Neural cell (in vitro differentiated cells): ENCODE data around the gene MYO18B. TPM values are rescaled to one million over a fixed set of nuclear protein-coding genes. Genes with fewer than 3 reads are reported as not detected.

ENCODE experiments used
- H2AFZ ChIP-seq: fragments of 200-600, 300-800 bp; sonication (generic), shearing (Covaris generic); 2 replicates; pipeline ENCODE4 v1.6.0; 2014; ENCODE audit warnings: low read depth, mild to moderate bottlenecking, antibody characterized with exemption, low read length, moderate library complexity
- H3F3A ChIP-seq: fragments of 200-600 bp; shearing (Covaris generic); 2 replicates; pipeline ENCODE4 v1.6.1; 2016; ENCODE audit warnings: mild to moderate bottlenecking, moderate library complexity, mixed read lengths, antibody characterized with exemption, low read length; ENCODE audit not compliant: insufficient read depth, poor library complexity, severe bottlenecking
- H3K27ac ChIP-seq: fragments of 200-600, 300-800 bp; sonication (generic), shearing (Covaris generic); 2 replicates; pipeline ENCODE4 v1.5.1; 2014; ENCODE audit warnings: mild to moderate bottlenecking, low read length, moderate library complexity
- H3K27me3 ChIP-seq: fragments of 300-800, 200-600 bp; sonication (generic), shearing (Covaris generic); 2 replicates; pipeline ENCODE4 v1.6.0; 2014; ENCODE audit warnings: mild to moderate bottlenecking, low read depth, low read length, moderate library complexity; ENCODE audit not compliant: insufficient read depth
- H3K36me3 ChIP-seq: fragments of 300-800, 200-600 bp; sonication (generic), shearing (Covaris generic); 2 replicates; pipeline ENCODE4 v1.5.1; 2014; ENCODE audit warnings: mild to moderate bottlenecking, antibody characterized with exemption, low read length, moderate library complexity; ENCODE audit not compliant: insufficient read depth
- H3K4me2 ChIP-seq: fragments of 300-800, 200-600 bp; sonication (generic), shearing (Covaris generic); 2 replicates; pipeline ENCODE4 v1.6.0; 2014; ENCODE audit warnings: mild to moderate bottlenecking, low read length
- H3K4me3 ChIP-seq: fragments of 300-800, 200-600 bp; sonication (generic), shearing (Covaris generic); 2 replicates; pipeline ENCODE4 v1.5.1; 2014; ENCODE audit warnings: mild to moderate bottlenecking, low read length, moderate library complexity
- H3K79me2 ChIP-seq: fragments of 200-600 bp; shearing (Covaris generic); replicated peaks from 2 replicates; pipeline ENCODE4 v1.6.0; 2014; ENCODE audit warnings: mild to moderate bottlenecking, low read length, moderate library complexity; ENCODE audit not compliant: insufficient read depth
- H3K9ac ChIP-seq: fragments of 300-800, 200-600 bp; sonication (generic), shearing (Covaris generic); 2 replicates; pipeline ENCODE4 v1.6.1; 2016; ENCODE audit warnings: mild to moderate bottlenecking, low read length, mixed read lengths
- H3K9me2 ChIP-seq: fragments of 200-600 bp; shearing (Covaris generic); 2 replicates; pipeline ENCODE4 v1.6.1; 2016; ENCODE audit warnings: mild to moderate bottlenecking, low read length, mixed read lengths; ENCODE audit not compliant: insufficient read depth
- H3K9me3 ChIP-seq: fragments of 200-600, 300-800 bp; sonication (generic), shearing (Covaris generic); 2 replicates; pipeline ENCODE4 v1.6.1; 2016; ENCODE audit warnings: mild to moderate bottlenecking, mixed run types, low read length, moderate library complexity, mixed read lengths
- H4K20me1 ChIP-seq: fragments of 200-600 bp; shearing (Covaris generic); 2 replicates; pipeline ENCODE4 v1.6.1; 2016; ENCODE audit warnings: mild to moderate bottlenecking, mixed run types; ENCODE audit not compliant: insufficient read depth
- EP300 ChIP-seq: fragments of 450-650 bp; conservative IDR thresholded peaks from 2 replicates; pipeline ENCODE4 v1.6.1; 2014; ENCODE audit warnings: antibody characterized with exemption, mild to moderate bottlenecking, moderate library complexity; ENCODE audit not compliant: poor library complexity, severe bottlenecking
- EZH2 ChIP-seq: fragments of 200-600, 300-800 bp; shearing (Covaris generic), sonication (generic); IDR thresholded peaks from 2 replicates; pipeline ENCODE4 v1.6.1; 2014; ENCODE audit warnings: antibody characterized with exemption, low read length, borderline replicate concordance, mild to moderate bottlenecking; ENCODE audit not compliant: insufficient read depth, poor library complexity, severe bottlenecking
- MXI1 ChIP-seq: fragments of 450-650 bp; conservative IDR thresholded peaks from 2 replicates; pipeline ENCODE4 v1.6.1; 2014; ENCODE audit warnings: antibody characterized with exemption, mild to moderate bottlenecking; ENCODE audit not compliant: poor library complexity, severe bottlenecking
- POLR2AphosphoS5 ChIP-seq: IDR thresholded peaks from 2 replicates; pipeline ENCODE4 v1.6.1; 2012
- RAD21 ChIP-seq: fragments of 450-650 bp; conservative IDR thresholded peaks from 2 replicates; pipeline ENCODE4 v1.6.1; 2014; ENCODE audit warnings: antibody characterized with exemption, mild to moderate bottlenecking, moderate library complexity
- SMC3 ChIP-seq: fragments of 450-650 bp; conservative IDR thresholded peaks from 2 replicates; pipeline ENCODE4 v1.6.1; 2014; ENCODE audit warnings: antibody characterized with exemption, mild to moderate bottlenecking, moderate library complexity; ENCODE audit not compliant: poor library complexity
- TAF1 ChIP-seq: IDR thresholded peaks from 2 replicates; pipeline ENCODE4 v1.6.1; 2012; ENCODE audit warnings: low read depth
- polyA plus RNA-seq: library from polyadenylated mRNA; depleted of rRNA; stranded (reverse); fragments of >200 nt; gene quantifications from 2 replicates; pipeline ENCODE4 v1.2.3, GENCODE V29; 2014
- TF ChIP-seq, protein P1 (sequence below): IDR thresholded peaks from 2 replicates; pipeline ENCODE4 v1.6.1; 2012; ENCODE audit warnings: borderline replicate concordance
- TF ChIP-seq, protein P2 (sequence below): fragments of 450-650 bp; IDR thresholded peaks from 2 replicates; pipeline ENCODE4 v1.5.1; 2014; ENCODE audit warnings: antibody characterized with exemption, mild to moderate bottlenecking, moderate library complexity; ENCODE audit not compliant: poor library complexity, severe bottlenecking

Gene MYO18B
- polyA plus RNA-seq, 1 donor from 2014 or later: 0.71 TPM

DNA sequence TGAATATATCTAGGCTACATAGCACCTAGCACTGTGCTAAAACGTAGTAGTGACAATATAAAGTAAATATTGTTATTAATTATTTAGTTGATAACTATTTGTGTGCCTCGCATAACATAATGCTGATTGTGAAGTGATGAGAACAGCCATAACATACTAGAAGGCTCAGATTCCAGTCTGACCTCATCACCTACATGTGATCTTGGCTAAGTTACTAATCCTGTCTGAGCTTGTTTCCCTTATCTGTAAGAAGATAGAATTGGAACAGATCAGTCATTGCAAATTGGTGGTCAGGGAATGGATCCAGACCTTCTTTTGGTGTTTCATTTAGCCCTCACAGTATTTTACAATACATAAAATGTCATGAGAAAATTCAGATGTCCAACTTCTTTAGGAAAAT, 323.9 kb downstream of the MYO18B start:
- Histone ChIP-seq H3K36me3 (no peaks in the 10 kb centered on the region), H3K4me3 (peak overlapping the region; percentile 5), H3K9me2 (no peaks in the 10 kb centered on the region), H3K9ac (peak overlapping the region; percentile 62), H3K27me3 (no peaks in the 10 kb centered on the region), H3K27ac (peak overlapping the region; percentile 88), H3K9me3 (no peaks in the 10 kb centered on the region), H3K79me2 (no peaks in the 10 kb centered on the region), H3F3A (no peaks in the 10 kb centered on the region), H3K4me2 (no peak overlapping the region), H2AFZ (peak overlapping the region; percentile 82), H4K20me1 (no peaks in the 10 kb centered on the region)
- TF ChIP-seq EP300 (no peak), SMC3 (no peak)
- TF ChIP-seq, protein P1, sequence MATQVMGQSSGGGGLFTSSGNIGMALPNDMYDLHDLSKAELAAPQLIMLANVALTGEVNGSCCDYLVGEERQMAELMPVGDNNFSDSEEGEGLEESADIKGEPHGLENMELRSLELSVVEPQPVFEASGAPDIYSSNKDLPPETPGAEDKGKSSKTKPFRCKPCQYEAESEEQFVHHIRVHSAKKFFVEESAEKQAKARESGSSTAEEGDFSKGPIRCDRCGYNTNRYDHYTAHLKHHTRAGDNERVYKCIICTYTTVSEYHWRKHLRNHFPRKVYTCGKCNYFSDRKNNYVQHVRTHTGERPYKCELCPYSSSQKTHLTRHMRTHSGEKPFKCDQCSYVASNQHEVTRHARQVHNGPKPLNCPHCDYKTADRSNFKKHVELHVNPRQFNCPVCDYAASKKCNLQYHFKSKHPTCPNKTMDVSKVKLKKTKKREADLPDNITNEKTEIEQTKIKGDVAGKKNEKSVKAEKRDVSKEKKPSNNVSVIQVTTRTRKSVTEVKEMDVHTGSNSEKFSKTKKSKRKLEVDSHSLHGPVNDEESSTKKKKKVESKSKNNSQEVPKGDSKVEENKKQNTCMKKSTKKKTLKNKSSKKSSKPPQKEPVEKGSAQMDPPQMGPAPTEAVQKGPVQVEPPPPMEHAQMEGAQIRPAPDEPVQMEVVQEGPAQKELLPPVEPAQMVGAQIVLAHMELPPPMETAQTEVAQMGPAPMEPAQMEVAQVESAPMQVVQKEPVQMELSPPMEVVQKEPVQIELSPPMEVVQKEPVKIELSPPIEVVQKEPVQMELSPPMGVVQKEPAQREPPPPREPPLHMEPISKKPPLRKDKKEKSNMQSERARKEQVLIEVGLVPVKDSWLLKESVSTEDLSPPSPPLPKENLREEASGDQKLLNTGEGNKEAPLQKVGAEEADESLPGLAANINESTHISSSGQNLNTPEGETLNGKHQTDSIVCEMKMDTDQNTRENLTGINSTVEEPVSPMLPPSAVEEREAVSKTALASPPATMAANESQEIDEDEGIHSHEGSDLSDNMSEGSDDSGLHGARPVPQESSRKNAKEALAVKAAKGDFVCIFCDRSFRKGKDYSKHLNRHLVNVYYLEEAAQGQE: no peak

DNA sequence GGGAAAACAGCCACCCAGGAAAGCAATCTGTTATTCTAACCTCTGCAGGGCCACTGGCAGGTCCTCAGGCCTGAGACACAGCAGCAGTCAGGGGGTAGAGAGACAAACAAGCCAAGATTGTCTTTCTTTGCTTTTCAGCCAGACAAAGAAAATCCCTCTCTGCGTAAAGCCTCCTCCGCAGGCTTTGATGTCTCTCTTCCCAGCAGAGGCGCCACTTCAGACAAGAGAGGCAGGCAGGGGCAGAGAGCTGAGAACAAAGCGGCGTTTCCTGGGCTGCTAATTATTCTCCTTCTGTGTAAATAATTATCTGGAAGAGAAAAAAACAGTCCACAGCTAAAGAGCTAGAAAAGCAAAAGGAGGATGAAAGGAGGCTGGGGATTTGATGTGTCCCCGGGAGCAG, 324.5 kb downstream of the MYO18B start:
- Histone ChIP-seq H3K9me2 (no peaks in the 10 kb centered on the region), H3K9me3 (no peaks in the 10 kb centered on the region), H2AFZ (peak overlapping the region; percentile 82), H3K27me3 (no peaks in the 10 kb centered on the region), H3K4me2 (peak overlapping the region; percentile 6), H3K4me3 (peak overlapping the region; percentile 5), H3K27ac (peak overlapping the region; percentile 88), H3F3A (no peaks in the 10 kb centered on the region), H3K79me2 (no peaks in the 10 kb centered on the region), H3K9ac (peak overlapping the region; percentile 62), H4K20me1 (no peaks in the 10 kb centered on the region), H3K36me3 (no peaks in the 10 kb centered on the region)
- TF ChIP-seq TAF1 (peak; percentile 79), MXI1 (no peak), SMC3 (peak; percentile 67), RAD21 (peak; percentile 64), EP300 (no peak), POLR2AphosphoS5 (peak; percentile 70), EZH2 (no peak)
- TF ChIP-seq, protein P2, sequence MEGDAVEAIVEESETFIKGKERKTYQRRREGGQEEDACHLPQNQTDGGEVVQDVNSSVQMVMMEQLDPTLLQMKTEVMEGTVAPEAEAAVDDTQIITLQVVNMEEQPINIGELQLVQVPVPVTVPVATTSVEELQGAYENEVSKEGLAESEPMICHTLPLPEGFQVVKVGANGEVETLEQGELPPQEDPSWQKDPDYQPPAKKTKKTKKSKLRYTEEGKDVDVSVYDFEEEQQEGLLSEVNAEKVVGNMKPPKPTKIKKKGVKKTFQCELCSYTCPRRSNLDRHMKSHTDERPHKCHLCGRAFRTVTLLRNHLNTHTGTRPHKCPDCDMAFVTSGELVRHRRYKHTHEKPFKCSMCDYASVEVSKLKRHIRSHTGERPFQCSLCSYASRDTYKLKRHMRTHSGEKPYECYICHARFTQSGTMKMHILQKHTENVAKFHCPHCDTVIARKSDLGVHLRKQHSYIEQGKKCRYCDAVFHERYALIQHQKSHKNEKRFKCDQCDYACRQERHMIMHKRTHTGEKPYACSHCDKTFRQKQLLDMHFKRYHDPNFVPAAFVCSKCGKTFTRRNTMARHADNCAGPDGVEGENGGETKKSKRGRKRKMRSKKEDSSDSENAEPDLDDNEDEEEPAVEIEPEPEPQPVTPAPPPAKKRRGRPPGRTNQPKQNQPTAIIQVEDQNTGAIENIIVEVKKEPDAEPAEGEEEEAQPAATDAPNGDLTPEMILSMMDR: peak; percentile 68
- TF ChIP-seq, protein P1: peak; percentile 59
